ENCODE data around the gene IGF2R.
"Not testable (repeated sequence)": the region's sequence is repeated elsewhere in the genome, so short reads cannot be mapped to it uniquely, and the experiment has no call there.

- not testable (repeated sequence) for TF ChIP-seq CTCF, EZH2phosphoT487 (IDR thresholded peaks at IDR 0.05; ENCODE audit: low read length)
These were observed 32.1 kb downstream of the IGF2R start for GRCh38 chr6:160000893-160001427.

Measured in MM.1S (cell line).